Measurements from ENCODE around the gene CYP27B1. TPM values are rescaled to one million over a fixed set of nuclear protein-coding genes. Genes with fewer than 3 reads are reported as not detected.

CYP27B1 gene
- total and polyA plus RNA-seq, 9 of the 15 experiments (the other 6 are each of a cell fraction or from before 2014, with no cell fraction given): 0.18 to 4.2 (median 1.8) TPM

DNA sequence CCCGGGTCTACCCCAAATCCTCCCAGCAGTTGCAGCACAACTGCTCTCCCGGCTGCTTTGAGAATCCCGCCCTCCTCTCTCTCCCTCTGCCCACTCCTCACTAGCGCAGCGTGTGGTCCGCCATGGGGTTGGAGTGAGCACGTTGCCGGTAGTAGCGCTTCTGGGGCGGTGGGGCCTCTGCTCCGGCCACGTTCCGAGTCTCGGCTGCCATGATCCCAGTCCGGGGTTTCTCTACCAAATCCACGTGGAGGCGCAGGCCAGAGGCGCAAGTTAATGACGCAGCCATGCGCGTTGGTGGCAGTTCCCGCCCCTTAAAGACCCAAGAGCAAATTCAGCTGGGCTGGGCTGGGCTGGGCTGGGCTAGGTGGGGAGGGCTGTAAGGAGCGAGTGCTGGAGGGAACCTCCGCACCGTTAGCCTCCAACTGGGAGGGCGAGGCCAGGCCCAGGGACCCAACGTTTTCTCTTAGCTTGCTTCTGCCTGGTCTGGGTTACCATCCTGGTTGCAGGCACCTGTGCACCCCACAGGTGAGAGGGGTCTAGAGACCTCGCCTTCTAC is 5.1 kb upstream of the CYP27B1 start, which contains the start of gene METTL1 (continued):
- TF ChIP-seq, protein P1, sequence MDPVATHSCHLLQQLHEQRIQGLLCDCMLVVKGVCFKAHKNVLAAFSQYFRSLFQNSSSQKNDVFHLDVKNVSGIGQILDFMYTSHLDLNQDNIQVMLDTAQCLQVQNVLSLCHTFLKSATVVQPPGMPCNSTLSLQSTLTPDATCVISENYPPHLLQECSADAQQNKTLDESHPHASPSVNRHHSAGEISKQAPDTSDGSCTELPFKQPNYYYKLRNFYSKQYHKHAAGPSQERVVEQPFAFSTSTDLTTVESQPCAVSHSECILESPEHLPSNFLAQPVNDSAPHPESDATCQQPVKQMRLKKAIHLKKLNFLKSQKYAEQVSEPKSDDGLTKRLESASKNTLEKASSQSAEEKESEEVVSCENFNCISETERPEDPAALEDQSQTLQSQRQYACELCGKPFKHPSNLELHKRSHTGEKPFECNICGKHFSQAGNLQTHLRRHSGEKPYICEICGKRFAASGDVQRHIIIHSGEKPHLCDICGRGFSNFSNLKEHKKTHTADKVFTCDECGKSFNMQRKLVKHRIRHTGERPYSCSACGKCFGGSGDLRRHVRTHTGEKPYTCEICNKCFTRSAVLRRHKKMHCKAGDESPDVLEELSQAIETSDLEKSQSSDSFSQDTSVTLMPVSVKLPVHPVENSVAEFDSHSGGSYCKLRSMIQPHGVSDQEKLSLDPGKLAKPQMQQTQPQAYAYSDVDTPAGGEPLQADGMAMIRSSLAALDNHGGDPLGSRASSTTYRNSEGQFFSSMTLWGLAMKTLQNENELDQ (CRISPR knock-in tag; IDR thresholded peaks at IDR 0.05; ENCODE audit: borderline replicate concordance): no peak
- TF ChIP-seq EP300 (IDR thresholded peaks at IDR 0.05; ENCODE audit: low read length) (no peak), FOXJ3 (CRISPR knock-in tag; IDR thresholded peaks at IDR 0.05) (no peak), ARNT (IDR thresholded peaks at IDR 0.05) (no peak; a peak in 1 of 4 replicates), HDGF (IDR thresholded peaks at IDR 0.05) (no peak), HCFC1 (IDR thresholded peaks at IDR 0.05; ENCODE audit: low read depth, low read length) (peak; percentile 84), ELF2 (CRISPR knock-in tag; IDR thresholded peaks at IDR 0.05) (no peak), PHF20 (IDR thresholded peaks at IDR 0.05; ENCODE audit: partially characterized antibody) (peak; percentile 90), NCOA2 (IDR thresholded peaks at IDR 0.05; ENCODE audit: partially characterized antibody in 2 of 2) (no peak), SAFB2 (IDR thresholded peaks at IDR 0.05; ENCODE audit: borderline replicate concordance, low read depth, low read length, severe bottlenecking) (no peak), IRF2 (CRISPR knock-in tag; IDR thresholded peaks at IDR 0.05) (no peak), SRSF3 (IDR thresholded peaks at IDR 0.05; ENCODE audit: insufficient read depth, low read length) (no peak), NFE2 (IDR thresholded peaks at IDR 0.05; ENCODE audit: low read depth) (peak; percentile 17; the same call in 1 of the 2 replicates), CHD4 (IDR thresholded peaks at IDR 0.05; ENCODE audit: insufficient read depth, insufficient replicate concordance, low read depth, low read length, poor library complexity, severe bottlenecking) (no peak), ATF1 (CRISPR knock-in tag; IDR thresholded peaks at IDR 0.05) (peak; percentile 87), ATF1 (tag; IDR thresholded peaks at IDR 0.05) (peak; percentile 99), KDM1A (IDR thresholded peaks at IDR 0.05) (no peak), ZNF561 (CRISPR knock-in tag; conservative IDR thresholded peaks at IDR 0.05) (no peak), KDM4B (IDR thresholded peaks at IDR 0.05; ENCODE audit: borderline replicate concordance in 2 of 2, low read depth in 1 of 2) (peak in 1 of 2 experiments; percentile 73; a peak in 1 of 4 replicates)
- TF ChIP-seq, protein P2, sequence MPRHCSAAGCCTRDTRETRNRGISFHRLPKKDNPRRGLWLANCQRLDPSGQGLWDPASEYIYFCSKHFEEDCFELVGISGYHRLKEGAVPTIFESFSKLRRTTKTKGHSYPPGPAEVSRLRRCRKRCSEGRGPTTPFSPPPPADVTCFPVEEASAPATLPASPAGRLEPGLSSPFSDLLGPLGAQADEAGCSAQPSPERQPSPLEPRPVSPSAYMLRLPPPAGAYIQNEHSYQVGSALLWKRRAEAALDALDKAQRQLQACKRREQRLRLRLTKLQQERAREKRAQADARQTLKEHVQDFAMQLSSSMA (CRISPR knock-in tag; IDR thresholded peaks at IDR 0.05): no peak
